HEK293T (cell line): ENCODE measurements around the gene SUPT20HL2.

ENCODE experiments used
- CTCF ChIA-PET: fragments of 350-600 bp; formaldehyde crosslinking; extraction: SDS; loops from one replicate; lab custom pipeline; 2021; ENCODE audit warnings: antibody characterized with exemption, inconsistent platforms; lab: Yijun Ruan, JAX
- POLR2A ChIA-PET: fragments of 350-600 bp; formaldehyde crosslinking; extraction: SDS; loops from one replicate; lab custom pipeline; 2020; ENCODE audit warnings: antibody characterized with exemption, inconsistent platforms; lab: Yijun Ruan, JAX
- DNase-seq: peaks from one replicate; pipeline ENCODE4 v3.0.0; 2012; ENCODE audit warnings: mixed read lengths; ENCODE audit errors: extremely low spot score
- ARNT ChIP-seq: fragments of 450-650 bp; IDR thresholded peaks from 2 replicates; pipeline ENCODE4 v1.6.1; 2017; ENCODE audit warnings: mild to moderate bottlenecking
- BHLHE40 ChIP-seq: fragments of 450-650 bp; IDR thresholded peaks from 2 replicates; pipeline ENCODE4 v1.6.1; 2016; ENCODE audit warnings: mild to moderate bottlenecking, moderate library complexity, borderline replicate concordance
- CTBP1 ChIP-seq: fragments of 450-650 bp; IDR thresholded peaks from 2 replicates; pipeline ENCODE4 v1.6.1; 2016; ENCODE audit warnings: borderline replicate concordance
- ELF4 ChIP-seq: fragments of 450-650 bp; IDR thresholded peaks from 2 replicates; pipeline ENCODE4 v1.6.1; 2017; ENCODE audit warnings: antibody characterized with exemption
- FOXA1 ChIP-seq: fragments of 450-650 bp; IDR thresholded peaks from 2 replicates; pipeline ENCODE4 v1.6.1; 2016; ENCODE audit warnings: mild to moderate bottlenecking
- FOXK2 ChIP-seq: fragments of 450-650 bp; IDR thresholded peaks from 2 replicates; pipeline ENCODE4 v1.6.1; 2016; ENCODE audit warnings: mild to moderate bottlenecking
- FOXM1 ChIP-seq: fragments of 450-650 bp; IDR thresholded peaks from 2 replicates; pipeline ENCODE4 v1.6.1; 2017; ENCODE audit warnings: mild to moderate bottlenecking, borderline replicate concordance
- HDGF ChIP-seq: fragments of 450-650 bp; IDR thresholded peaks from 2 replicates; pipeline ENCODE4 v1.6.1; 2017; ENCODE audit warnings: antibody characterized with exemption, borderline replicate concordance
- L3MBTL2 ChIP-seq: fragments of 450-650 bp; conservative IDR thresholded peaks from 2 replicates; pipeline ENCODE4 v1.6.1; 2016; ENCODE audit warnings: mild to moderate bottlenecking
- LEF1 ChIP-seq: fragments of 450-650 bp; IDR thresholded peaks from 2 replicates; pipeline ENCODE4 v1.6.1; 2017; ENCODE audit warnings: mild to moderate bottlenecking, borderline replicate concordance
- NFRKB ChIP-seq: fragments of 450-650 bp; IDR thresholded peaks from 2 replicates; pipeline ENCODE4 v1.6.1; 2016; ENCODE audit warnings: mild to moderate bottlenecking, moderate library complexity
- PKNOX1 ChIP-seq: fragments of 450-650 bp; IDR thresholded peaks from 2 replicates; pipeline ENCODE4 v1.6.1; 2016
- SP1 ChIP-seq: fragments of 450-650 bp; IDR thresholded peaks from 2 replicates; pipeline ENCODE4 v1.6.1; 2017
- SUZ12 ChIP-seq: fragments of 450-650 bp; IDR thresholded peaks from 2 replicates; pipeline ENCODE4 v1.6.1; 2016; ENCODE audit warnings: mild to moderate bottlenecking
- TARDBP ChIP-seq: fragments of 450-650 bp; IDR thresholded peaks from 2 replicates; pipeline ENCODE4 v1.6.1; 2016
- ZNF384 ChIP-seq: fragments of 450-650 bp; IDR thresholded peaks from 2 replicates; pipeline ENCODE4 v1.6.1; 2016

The SUPT20HL2 gene

GRCh38 chrX:24276015-24276414 lies 37.9 kb downstream of the SUPT20HL2 start:
- ChIA-PET POLR2A (no interaction called here), CTCF (no interaction called here)
- TF ChIP-seq LEF1, result no peak
- TF ChIP-seq HDGF, result no peak
- no peak for TF ChIP-seq FOXK2
- TF ChIP-seq SUZ12, result no peak
- TF ChIP-seq FOXM1, result no peak
- no peak for TF ChIP-seq ELF4
- TF ChIP-seq BHLHE40, result no peak
- no peak for TF ChIP-seq SP1
- TF ChIP-seq CTBP1, result no peak
- TF ChIP-seq ZNF384, result no peak
- no peak for TF ChIP-seq FOXA1
- no peak for TF ChIP-seq ARNT
- no peak for TF ChIP-seq L3MBTL2
- TF ChIP-seq NFRKB, result no peak
- no peak for TF ChIP-seq TARDBP
- no peak for DNase-seq

DNA sequence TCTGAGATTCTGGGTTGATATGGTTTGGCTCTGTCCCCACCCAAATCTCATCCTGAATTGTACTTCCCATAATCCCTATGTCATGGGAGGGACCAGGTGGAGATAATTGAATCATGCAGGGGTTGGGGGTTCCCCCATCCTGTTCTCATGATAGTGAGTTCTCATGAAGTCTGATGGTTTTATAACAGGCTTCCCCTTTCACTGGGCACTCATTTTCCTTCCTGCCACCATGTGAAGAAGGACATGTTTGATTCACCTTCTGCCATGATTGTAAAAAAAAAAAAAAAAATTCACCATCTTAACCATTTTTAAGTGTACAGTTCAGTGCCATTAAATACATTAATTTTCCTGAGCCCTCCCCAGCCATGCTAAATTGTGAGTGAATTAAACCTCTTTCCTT lies 42.6 kb downstream of the SUPT20HL2 start:
- CTCF ChIA-PET, result no interaction called here
- TF ChIP-seq ELF4, result no peak
- TF ChIP-seq SUZ12, result no peak
- TF ChIP-seq NFRKB, result no peak
- no peak for TF ChIP-seq HDGF
- no peak for TF ChIP-seq FOXK2
- TF ChIP-seq LEF1, result no peak
- TF ChIP-seq PKNOX1, result no peak
- no peak for TF ChIP-seq L3MBTL2
- no peak for TF ChIP-seq ZNF384
- no peak for TF ChIP-seq FOXM1
- no peak for TF ChIP-seq FOXA1
- TF ChIP-seq SP1, result no peak
- no peak for TF ChIP-seq ARNT
- no peak for TF ChIP-seq TARDBP
- no peak for TF ChIP-seq BHLHE40
- no peak for TF ChIP-seq CTBP1
- DNase-seq, result no peak

GRCh38 chrX:24268786-24269185 lies 45.1 kb downstream of the SUPT20HL2 start:
- CTCF ChIA-PET, result interaction anchor here (0.6 to 1.0 kb wide), 2 partner anchors 9 to 26 kb away, joined by 3 to 4 read pairs; no protein-coding TSS in a partner anchor
- TF ChIP-seq ELF4, result no peak
- TF ChIP-seq FOXA1, result no peak
- no peak for TF ChIP-seq SP1
- TF ChIP-seq NFRKB, result no peak
- no peak for TF ChIP-seq HDGF
- TF ChIP-seq SUZ12, result no peak
- no peak for TF ChIP-seq BHLHE40
- TF ChIP-seq ARNT, result no peak
- no peak for TF ChIP-seq TARDBP
- no peak for DNase-seq
- POLR2A ChIA-PET, result no interaction called here

More for the DNA sequence above, 42.6 kb downstream of the SUPT20HL2 start:
- POLR2A ChIA-PET, result no interaction called here

DNA sequence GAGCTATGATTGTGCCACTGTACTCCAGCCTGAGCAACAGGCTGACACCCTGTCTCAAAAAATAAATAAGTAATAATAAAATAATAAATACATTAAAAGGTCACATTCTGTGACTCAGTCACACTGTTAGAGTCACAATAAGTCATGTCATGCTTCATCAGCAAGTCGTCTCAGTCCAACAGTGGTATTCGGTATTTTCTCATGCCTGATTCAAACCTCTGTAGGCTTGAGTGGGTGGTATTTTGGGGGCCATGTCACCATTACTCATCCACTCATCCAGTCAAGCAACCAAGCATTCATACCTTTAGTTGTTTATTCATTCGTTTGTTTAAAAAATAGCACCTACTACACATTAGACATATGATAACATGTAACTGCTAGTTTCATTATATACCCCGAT lies 46.9 kb downstream of the SUPT20HL2 start:
- no peak for DNase-seq
- no peak for TF ChIP-seq TARDBP
- no peak for TF ChIP-seq L3MBTL2
- ChIA-PET CTCF (interaction anchor here (1.2 kb wide), 1 partner anchor 9 kb away, joined by 3 read pairs; no protein-coding TSS in a partner anchor), POLR2A (no interaction called here)

DNA sequence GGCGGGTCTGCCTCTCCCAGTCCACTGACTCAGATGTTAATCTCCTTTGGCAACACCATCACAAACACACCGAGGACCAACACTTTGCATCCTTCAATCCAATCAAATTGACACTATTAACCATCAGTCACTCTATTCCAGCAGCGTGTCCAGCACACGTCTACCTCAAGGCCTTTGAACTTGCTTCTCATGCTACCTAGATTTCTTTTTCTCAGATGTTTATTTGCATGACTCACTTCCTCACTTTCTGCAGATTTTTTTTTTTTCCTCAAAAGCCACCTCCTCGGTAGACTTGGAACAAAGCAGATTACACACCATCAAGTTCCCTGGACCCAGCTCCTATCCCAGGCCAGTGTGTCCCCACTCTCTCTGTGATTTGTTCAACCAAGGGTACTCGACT lies 49.5 kb downstream of the SUPT20HL2 start:
- no peak for DNase-seq
- CTCF ChIA-PET, result no interaction called here
- no peak for TF ChIP-seq PKNOX1
- TF ChIP-seq FOXM1, result no peak
- no peak for TF ChIP-seq ARNT
- no peak for TF ChIP-seq FOXA1
- no peak for TF ChIP-seq ZNF384
- POLR2A ChIA-PET, result no interaction called here

DNA sequence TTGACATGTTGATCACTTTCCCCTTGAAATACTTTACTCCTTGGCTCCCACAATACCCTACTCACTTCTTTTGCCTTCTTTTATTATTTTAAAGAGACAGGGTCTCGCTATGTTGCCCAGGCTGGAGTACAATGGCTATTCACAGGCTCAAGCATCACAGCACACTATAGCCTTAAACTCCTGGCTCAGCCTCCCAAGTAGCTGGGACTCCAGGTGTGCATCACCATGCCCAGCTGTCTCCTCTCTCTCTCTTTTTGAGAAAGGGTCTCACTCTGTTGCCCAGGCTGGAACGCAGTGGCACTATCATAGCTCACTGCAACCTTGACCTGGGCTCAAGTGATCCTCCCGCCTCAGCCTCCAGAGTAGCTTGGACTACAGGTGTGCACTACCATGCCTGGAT lies 51.6 kb downstream of the SUPT20HL2 start:
- no peak for DNase-seq
- ChIA-PET POLR2A (no interaction called here), CTCF (interaction anchor here (0.8 kb wide), 1 partner anchor 11 kb away, joined by 4 read pairs; no protein-coding TSS in a partner anchor)
- TF ChIP-seq ZNF384 (no peak), NFRKB (no peak), L3MBTL2 (no peak), SUZ12 (no peak), TARDBP (no peak), FOXK2 (no peak), ELF4 (no peak), CTBP1 (no peak), SP1 (no peak), PKNOX1 (no peak), ARNT (no peak), LEF1 (no peak), HDGF (no peak), BHLHE40 (no peak), FOXM1 (no peak), FOXA1 (no peak)
